A673 (cell line): ENCODE measurements around the gene ANK3.

Experiments used
- CTCF ChIP-seq: fragments of 300-800, 200-600 bp; sonication (generic); conservative IDR thresholded peaks from 2 replicates; pipeline ENCODE4 v1.5.1; 2017; ENCODE audit warnings: low read depth, mild to moderate bottlenecking, antibody characterized with exemption, low read length, moderate library complexity, mixed read lengths
- EZH2 ChIP-seq: fragments of 200-600 bp; sonication (generic); IDR thresholded peaks from 2 replicates; pipeline ENCODE4 v1.6.1; 2017; ENCODE audit warnings: borderline replicate concordance, low read depth, mild to moderate bottlenecking, mixed read lengths, antibody characterized with exemption, low read length; ENCODE audit not compliant: poor library complexity, severe bottlenecking

GRCh38 chr10:60417901-60418300, 28.2 kb upstream of the ANK3 start:
- TF ChIP-seq CTCF (no peak), EZH2 (no peak)
